Lower leg skin (tissue), 3 donors: ENCODE data around the gene NRXN3.

Experiments
- POLR2A ChIP-seq, 2 donors: fragments of 450-650 bp; IDR thresholded peaks; one replicate each; pipeline ENCODE4 v1.6.1; 2016 to 2017; ENCODE audit warnings: antibody characterized with exemption in 2 of 2, mild to moderate bottlenecking in 1 of 2, moderate library complexity in 1 of 2
- TF ChIP-seq, protein P1 (sequence below), 3 donors: fragments of 450-650 bp; IDR thresholded peaks; one replicate each; pipeline ENCODE4 v1.5.1; 2016; ENCODE audit warnings: antibody characterized with exemption in 3 of 3, mild to moderate bottlenecking in 3 of 3, moderate library complexity in 2 of 3

DNA sequence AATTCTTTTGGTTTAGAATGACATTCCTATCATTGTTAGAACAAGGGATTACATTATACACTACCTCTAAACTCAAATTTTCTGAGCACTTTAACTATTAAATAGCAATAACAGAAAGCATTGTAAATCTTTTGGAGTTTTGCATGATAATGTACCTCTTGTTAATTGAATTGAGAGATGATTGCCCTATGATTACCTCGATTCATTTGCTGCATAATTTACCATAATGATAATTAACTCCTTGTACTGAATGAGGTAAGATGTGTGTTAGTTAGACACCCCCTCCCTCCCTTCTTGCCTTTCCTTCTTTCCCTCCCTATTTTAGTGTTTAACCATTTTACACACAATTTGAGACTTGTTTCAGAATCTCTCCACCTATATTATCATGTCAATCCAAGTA, 1572.0 kb downstream of the NRXN3 start:
- TF ChIP-seq, protein P1, sequence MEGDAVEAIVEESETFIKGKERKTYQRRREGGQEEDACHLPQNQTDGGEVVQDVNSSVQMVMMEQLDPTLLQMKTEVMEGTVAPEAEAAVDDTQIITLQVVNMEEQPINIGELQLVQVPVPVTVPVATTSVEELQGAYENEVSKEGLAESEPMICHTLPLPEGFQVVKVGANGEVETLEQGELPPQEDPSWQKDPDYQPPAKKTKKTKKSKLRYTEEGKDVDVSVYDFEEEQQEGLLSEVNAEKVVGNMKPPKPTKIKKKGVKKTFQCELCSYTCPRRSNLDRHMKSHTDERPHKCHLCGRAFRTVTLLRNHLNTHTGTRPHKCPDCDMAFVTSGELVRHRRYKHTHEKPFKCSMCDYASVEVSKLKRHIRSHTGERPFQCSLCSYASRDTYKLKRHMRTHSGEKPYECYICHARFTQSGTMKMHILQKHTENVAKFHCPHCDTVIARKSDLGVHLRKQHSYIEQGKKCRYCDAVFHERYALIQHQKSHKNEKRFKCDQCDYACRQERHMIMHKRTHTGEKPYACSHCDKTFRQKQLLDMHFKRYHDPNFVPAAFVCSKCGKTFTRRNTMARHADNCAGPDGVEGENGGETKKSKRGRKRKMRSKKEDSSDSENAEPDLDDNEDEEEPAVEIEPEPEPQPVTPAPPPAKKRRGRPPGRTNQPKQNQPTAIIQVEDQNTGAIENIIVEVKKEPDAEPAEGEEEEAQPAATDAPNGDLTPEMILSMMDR (IDR thresholded peaks at IDR 0.05) = no peak
- no peak for TF ChIP-seq POLR2A (IDR thresholded peaks at IDR 0.05)
